ENCODE measurements around the gene SNU13. TPM values are rescaled to one million over a fixed set of nuclear protein-coding genes. Genes with fewer than 3 reads are reported as not detected.

Gene SNU13
- total and polyA plus RNA-seq, 9 donors: 88.1 to 188 (median 129) TPM

- no peaks in the 10 kb centered on the region for H3K4me1 ChIP-seq (ENCODE audit: insufficient read depth)
- no peak overlapping the region for H3K27ac ChIP-seq
- no peaks in the 10 kb centered on the region for H3K36me3 ChIP-seq
- no peaks in the 10 kb centered on the region for H3K27me3 ChIP-seq
- no peak overlapping the region for H3K4me3 ChIP-seq
- no peak for DNase-seq
- intact Hi-C loops (cut with DNase I): no loop called here
- H3K9me3 ChIP-seq: no peaks in the 10 kb centered on the region
- TF ChIP-seq EP300 (IDR thresholded peaks at IDR 0.05): no peak
- 91 to 98% (median 97%) methylated on average over 6 of the region's 6 CpGs for WGBS, 3 donors
Measured at GRCh38 chr22:41657709-41658108, 31.0 kb downstream of the SNU13 start.

- TF ChIP-seq CTCF (IDR thresholded peaks at IDR 0.05): no peak
- TF ChIP-seq POLR2A (IDR thresholded peaks at IDR 0.05): no peak
- TF ChIP-seq EP300 (IDR thresholded peaks at IDR 0.05): no peak
- no peaks in the 10 kb centered on the region for H3K36me3 ChIP-seq
- WGBS, 3 donors: 40 to 55% (median 41%) methylated on average over 5 of the region's 5 CpGs
- intact Hi-C loops (cut with DNase I): no loop called here
- no peaks in the 10 kb centered on the region for H3K9me3 ChIP-seq
- H3K4me3 ChIP-seq: no peak overlapping the region
- no peaks in the 10 kb centered on the region for H3K27me3 ChIP-seq
- DNase-seq: no peak
- H3K27ac ChIP-seq: no peak overlapping the region
- no peaks in the 10 kb centered on the region for H3K4me1 ChIP-seq (ENCODE audit: insufficient read depth)
Measured at GRCh38 chr22:41656556-41656955, 32.1 kb downstream of the SNU13 start.

GRCh38 chr22:41654322-41654721, 34.3 kb downstream of the SNU13 start:
- intact Hi-C loops (cut with DNase I): no loop called here
- TF ChIP-seq CTCF (IDR thresholded peaks at IDR 0.05): no peak
- TF ChIP-seq POLR2A (IDR thresholded peaks at IDR 0.05): no peak
- no peak for TF ChIP-seq EP300 (IDR thresholded peaks at IDR 0.05)
- no peaks in the 10 kb centered on the region for H3K4me1 ChIP-seq (ENCODE audit: insufficient read depth)
- 88 to 94% (median 90%) methylated on average over 3 of the region's 3 CpGs for WGBS, 3 donors
- no peaks in the 10 kb centered on the region for H3K9me3 ChIP-seq
- no peaks in the 10 kb centered on the region for H3K36me3 ChIP-seq
- no peak for DNase-seq
- H3K4me3 ChIP-seq: no peak overlapping the region
- no peak overlapping the region for H3K27ac ChIP-seq
- no peaks in the 10 kb centered on the region for H3K27me3 ChIP-seq

GRCh38 chr22:41650821-41651220, 37.8 kb downstream of the SNU13 start:
- no peak overlapping the region for H3K4me3 ChIP-seq
- no peak overlapping the region for H3K27ac ChIP-seq
- H3K4me1 ChIP-seq (ENCODE audit: insufficient read depth): no peaks in the 10 kb centered on the region
- intact Hi-C loops (cut with DNase I): no loop called here
- H3K36me3 ChIP-seq: no peaks in the 10 kb centered on the region
- H3K27me3 ChIP-seq: no peaks in the 10 kb centered on the region
- DNase-seq: no peak
- TF ChIP-seq CTCF (IDR thresholded peaks at IDR 0.05) (no peak), POLR2A (IDR thresholded peaks at IDR 0.05) (no peak), EP300 (IDR thresholded peaks at IDR 0.05) (no peak)
- WGBS, 3 donors: 91 to 94% (median 93%) methylated on average over 11 of the region's 11 CpGs
- no peaks in the 10 kb centered on the region for H3K9me3 ChIP-seq

- no peak for DNase-seq
- no peak for TF ChIP-seq CTCF (IDR thresholded peaks at IDR 0.05)
- no peak for TF ChIP-seq EP300 (IDR thresholded peaks at IDR 0.05)
- no peak for TF ChIP-seq POLR2A (IDR thresholded peaks at IDR 0.05)
- H3K27me3 ChIP-seq: no peaks in the 10 kb centered on the region
- H3K4me1 ChIP-seq (ENCODE audit: insufficient read depth): no peaks in the 10 kb centered on the region
- H3K27ac ChIP-seq: no peak overlapping the region
- 91 to 100% (median 97%) methylated on average over 1 of the region's 1 CpG for WGBS, 3 donors
- H3K4me3 ChIP-seq: no peak overlapping the region
- H3K9me3 ChIP-seq: no peaks in the 10 kb centered on the region
- intact Hi-C loops (cut with DNase I): no loop called here
- no peaks in the 10 kb centered on the region for H3K36me3 ChIP-seq
Measured at GRCh38 chr22:41650229-41650628, 38.4 kb downstream of the SNU13 start.

All from ovary (tissue), 9 donors.